NCI-H2196 (cell line): ENCODE data around the gene HIPK1.
"Not testable (repeated sequence)": the region's sequence is repeated elsewhere in the genome, so short reads cannot be mapped to it uniquely, and the experiment has no call there.

Experiments used
- DNase-seq: peaks from one replicate; lab custom pipeline; 2025; ENCODE audit not compliant: unreplicated experiment; lab: John Stamatoyannopoulos, UW

HIPK1 gene

DNA sequence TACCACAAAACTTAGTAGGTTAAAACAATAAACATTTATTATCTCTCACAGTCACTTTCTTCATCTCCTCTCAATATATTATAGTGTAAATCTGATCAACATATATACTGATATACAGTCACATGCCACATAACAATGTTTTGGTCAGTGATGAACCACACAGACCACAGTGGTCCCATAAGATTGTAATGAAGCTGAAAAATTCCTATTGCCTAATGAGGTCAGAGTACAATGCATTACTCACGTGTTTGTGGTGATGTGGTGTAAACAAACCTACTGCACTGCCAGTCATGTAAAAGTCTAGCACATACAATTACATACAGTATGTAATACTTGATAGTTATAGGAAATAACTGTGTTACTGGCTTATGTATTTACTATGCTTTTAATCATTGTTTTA, 80.3 kb downstream of the HIPK1 start:
- DNase-seq: no peak

DNA sequence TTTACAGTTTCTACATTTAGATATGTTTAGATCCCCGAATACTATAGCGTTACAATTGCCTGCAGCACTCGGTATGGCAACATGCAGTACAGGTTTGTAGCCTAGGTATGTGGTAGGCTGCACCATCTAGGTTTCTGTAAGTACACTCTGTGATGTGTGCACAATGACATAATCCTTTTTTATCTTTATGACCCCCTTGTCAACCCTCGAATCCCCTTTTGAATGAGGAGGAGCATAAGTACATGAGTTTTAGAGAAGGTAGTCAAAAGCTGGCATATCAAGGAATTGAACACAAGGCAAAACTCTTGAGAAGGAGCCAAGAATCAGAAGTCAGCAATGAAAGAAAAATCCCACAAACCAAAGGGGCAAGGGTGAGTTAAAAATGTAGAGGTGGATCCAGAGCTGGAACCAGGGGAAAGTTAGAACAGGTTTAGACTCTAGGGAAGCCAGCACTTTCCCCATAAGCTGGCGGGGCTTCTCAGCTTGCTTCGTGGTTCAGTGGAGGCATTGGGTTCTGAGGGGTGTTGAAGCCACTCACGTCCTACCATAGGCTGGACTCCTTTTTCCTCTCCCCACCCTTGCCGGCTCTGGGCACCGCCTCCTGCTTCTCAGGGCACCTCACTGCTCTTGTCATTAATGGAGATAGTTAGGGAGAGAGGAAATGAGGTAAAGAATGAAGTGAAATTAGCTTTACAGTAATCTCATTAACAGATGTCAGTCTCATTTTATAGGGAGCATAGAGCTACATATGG, 81.5 kb downstream of the HIPK1 start:
- DNase-seq: no peak

DNA sequence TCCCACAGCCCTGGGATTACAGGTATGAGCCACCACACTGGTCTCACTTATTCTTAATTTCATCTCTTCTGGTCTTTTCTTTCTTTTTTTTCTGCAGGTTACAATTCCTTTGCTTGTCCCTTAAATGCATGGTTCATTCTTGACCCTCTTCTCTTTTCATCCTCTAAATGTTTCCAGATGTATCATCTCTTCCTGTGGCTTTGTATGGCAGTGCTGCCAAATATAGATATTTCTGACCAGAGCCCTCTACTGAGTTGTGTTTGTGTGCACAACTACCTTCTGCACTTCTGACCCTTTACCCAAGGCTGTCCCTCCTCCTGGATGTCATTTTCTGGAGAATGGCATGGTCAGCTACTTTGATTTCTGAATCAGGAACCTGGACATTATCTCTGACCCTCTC, 82.7 kb downstream of the HIPK1 start:
- no peak for DNase-seq

DNA sequence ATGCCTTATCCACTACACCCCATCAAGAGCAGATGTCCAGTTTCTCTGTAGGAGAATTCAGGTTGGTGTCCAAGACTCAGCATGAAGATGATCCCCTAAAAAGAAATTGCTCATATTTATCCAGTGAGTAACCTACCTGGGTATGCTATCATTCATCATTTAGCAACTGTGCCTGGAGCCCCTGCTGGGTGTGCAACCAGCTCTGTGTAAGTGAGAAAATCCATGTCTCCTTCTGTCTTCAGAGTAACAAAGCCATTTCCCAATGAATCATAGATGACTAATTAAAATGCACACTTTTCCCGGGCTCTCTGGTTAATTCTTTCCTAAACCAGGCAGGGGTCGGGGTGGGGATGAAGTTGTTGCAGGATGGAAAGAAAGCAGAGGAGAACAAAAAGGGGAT, 86.0 kb downstream of the HIPK1 start:
- no peak for DNase-seq

DNA sequence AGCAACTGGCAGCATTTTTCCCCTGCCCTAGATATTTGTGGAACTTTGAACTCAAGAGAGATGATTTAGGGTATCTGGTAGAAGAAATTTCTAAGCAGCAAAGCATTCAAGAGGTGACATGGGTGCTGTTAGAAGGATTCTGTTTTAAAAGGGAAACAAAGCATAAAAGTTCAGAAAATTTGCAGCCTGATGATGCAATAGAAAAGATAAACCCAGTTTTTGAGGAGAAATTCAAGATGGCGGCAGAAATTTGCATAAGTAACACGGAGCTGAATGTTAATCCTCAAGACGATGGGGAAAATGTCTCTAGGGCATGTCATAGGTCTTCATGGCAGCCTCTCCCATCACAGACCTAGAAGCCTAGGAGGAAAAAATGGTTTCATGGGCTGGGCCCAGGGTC, 90.6 kb downstream of the HIPK1 start:
- DNase-seq: not testable (repeated sequence)

DNA sequence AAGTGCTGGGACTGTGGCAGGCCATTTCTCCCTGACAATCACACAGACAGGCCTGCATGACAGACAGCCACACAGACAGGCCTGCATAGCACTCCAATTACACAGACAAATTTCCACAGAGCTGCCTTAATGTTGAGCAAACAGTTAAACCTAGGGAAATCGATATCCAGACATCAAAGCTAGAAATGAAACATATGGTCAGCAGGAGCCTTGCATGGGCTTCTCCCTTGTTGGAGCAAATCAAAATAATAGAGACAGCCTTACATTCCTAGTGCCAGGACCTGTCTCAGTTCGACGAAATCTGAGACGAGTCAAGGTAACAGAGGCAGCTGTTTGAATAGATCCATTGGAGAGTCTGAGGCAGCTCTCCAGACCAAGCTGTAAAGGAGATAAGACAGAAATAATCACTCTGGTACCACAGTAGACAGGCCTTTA, 92.6 kb downstream of the HIPK1 start:
- DNase-seq: no peak

DNA sequence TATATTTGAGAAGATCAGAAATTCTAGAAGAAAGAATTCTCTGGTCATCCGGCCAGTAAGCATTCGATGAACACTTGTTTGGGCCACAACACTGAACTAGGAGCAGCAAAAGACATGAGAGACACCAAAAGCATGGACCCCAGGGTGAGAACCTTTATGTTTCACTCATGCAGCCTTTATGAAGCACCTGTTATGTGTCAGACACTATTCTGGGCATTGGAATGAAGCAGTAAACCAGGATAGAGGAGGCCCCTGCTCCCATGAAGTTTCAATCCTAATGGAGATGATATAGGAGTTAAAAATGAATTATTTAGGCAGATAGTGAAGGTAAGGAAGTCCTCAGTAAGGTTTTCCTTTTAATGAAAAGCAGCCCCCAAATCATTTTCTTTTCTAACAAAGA, 93.8 kb downstream of the HIPK1 start:
- DNase-seq: no peak

DNA sequence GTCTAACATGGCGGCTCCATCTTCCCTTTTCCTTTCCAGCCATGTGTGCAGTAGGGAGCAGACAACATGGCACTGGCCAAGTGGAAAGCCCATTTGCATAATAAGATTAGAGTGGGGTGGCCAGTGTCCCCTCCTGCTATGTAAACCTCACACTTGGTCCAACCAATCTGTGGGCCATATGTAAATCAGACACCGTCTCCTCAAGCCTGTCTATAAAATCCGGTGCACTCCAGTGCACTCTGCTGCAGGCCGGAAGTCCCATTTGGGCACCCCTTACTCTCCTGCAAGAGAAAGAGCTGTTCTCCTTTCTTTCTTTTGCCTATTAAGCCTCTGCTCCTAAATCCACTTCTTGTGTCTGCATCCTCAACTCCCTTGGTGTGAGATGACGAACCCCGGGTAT, 94.3 kb downstream of the HIPK1 start:
- no peak for DNase-seq

DNA sequence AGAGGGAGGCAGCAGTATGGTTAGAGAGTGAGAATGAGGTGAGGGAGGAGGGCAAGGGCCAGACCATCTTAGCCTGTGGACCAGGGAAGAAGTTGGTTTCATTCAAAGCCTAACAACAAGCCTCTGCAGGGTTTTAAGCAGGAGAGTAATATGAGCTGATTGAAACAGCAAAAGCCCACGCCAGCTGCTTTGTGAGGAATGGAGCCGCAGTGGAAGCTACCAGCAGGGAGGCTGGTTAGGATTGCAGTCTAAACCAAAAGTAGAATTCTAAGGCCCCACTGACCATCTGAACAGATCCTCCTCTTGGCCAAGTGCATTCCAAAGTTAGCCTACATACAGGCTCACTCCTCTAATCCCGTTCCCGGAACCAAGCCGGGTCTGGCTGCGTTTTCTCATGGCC, 94.9 kb downstream of the HIPK1 start:
- no peak for DNase-seq

DNA sequence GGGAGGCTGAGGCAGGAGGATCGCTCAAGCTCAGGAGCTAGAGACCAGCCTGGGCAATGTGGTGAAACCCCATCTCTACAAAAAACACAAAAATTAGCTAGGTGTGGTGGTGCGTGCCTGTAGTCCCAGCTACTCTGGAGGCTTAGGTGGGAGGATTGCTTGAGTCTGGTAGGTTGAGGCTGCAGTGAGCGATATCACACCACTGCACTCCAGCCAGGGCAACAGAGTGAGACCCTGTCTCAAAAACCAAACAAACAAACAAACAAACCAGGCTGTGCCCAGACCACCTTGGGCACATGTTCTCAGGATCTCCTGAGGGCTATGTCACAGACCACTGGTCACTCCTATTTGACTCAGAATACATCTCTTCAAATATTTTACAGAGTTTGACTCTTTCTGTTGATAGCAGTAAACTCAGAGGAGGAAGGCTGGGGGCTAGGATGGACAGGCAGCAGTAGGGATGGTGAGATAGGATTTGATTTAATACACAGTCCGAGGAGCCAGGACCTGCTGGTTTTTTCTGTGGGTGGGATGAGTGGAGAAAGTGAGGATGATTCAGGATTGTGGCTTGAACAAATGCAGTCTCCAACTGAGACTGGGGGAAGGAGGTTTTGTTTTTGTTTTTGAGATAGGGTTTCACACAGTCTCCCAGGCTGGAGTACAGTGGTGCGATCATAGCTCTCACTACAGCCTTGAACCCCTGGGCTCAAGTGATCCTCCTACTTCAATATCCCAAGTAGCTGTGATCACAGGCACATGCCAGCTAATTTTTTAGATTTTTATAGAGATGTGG, 96.7 kb downstream of the HIPK1 start:
- no peak for DNase-seq

DNA sequence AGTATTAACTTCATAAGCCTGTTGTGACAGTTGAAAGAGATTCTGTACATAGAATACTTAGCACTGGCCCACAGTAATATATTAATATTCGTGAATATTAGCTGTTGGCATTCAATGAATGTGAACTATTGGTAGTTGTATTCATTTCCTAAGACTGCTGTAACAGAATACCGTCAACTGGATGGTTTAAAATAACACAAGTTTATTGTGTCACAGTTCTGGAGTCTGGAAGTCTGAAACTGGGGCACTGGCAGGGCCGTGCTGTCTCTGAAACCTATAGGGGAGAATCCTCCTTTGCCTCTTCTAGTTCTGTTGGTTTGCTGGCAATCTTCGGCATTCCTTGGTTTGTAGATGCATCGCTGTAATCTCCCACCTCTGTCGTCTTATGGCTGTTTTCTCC, 97.7 kb downstream of the HIPK1 start:
- no peak for DNase-seq
